ENCODE measurements around the gene GNB1L. TPM values are rescaled to one million over a fixed set of nuclear protein-coding genes. Genes with fewer than 3 reads are reported as not detected.

Gene GNB1L
- polyA plus RNA-seq, 1 experiment = 3.6 TPM

GRCh38 chr22:19802894-19803735 lies 51.6 kb downstream of the GNB1L start:
- ChIA-PET POLR2A (no interaction called here), CTCF (interaction anchor here (0.6 to 1.3 kb wide), 2 partner anchors 73 to 129 kb away, joined by 3 read pairs; no protein-coding TSS in a partner anchor)
- TF ChIP-seq CTCF (IDR thresholded peaks at IDR 0.05; ENCODE audit: insufficient read depth, low read depth, low read length) = no peak
- Histone ChIP-seq H3K4me3 (ENCODE audit: low read depth, low read length) (no peak overlapping the region), H3K36me3 (ENCODE audit: control insufficient read depth, insufficient read depth, low read length) (peaks cover 1% of the 10 kb centered on the region; the same call in 1 of the 2 replicates), H3K27me3 (ENCODE audit: control insufficient read depth, insufficient read depth, low read length) (no peaks in the 10 kb centered on the region)
- DNase-seq (ENCODE audit: low read depth) = no peak

- DNase-seq (ENCODE audit: low read depth) = no peak
- peaks cover 1% of the 10 kb centered on the region; the same call in 1 of the 2 replicates for H3K36me3 ChIP-seq (ENCODE audit: control insufficient read depth, insufficient read depth, low read length)
- POLR2A ChIA-PET = no interaction called here
- no peak for TF ChIP-seq CTCF (IDR thresholded peaks at IDR 0.05; ENCODE audit: insufficient read depth, low read depth, low read length)
- H3K27me3 ChIP-seq (ENCODE audit: control insufficient read depth, insufficient read depth, low read length) = no peaks in the 10 kb centered on the region
- H3K4me3 ChIP-seq (ENCODE audit: low read depth, low read length) = no peak overlapping the region
- CTCF ChIA-PET = interaction anchor here (0.6 to 3.6 kb wide), 4 partner anchors 8 to 130 kb away, joined by 3 to 13 read pairs (median 5); no protein-coding TSS in a partner anchor
Observed at GRCh38 chr22:19802001-19802893, 52.4 kb downstream of the GNB1L start.

GRCh38 chr22:19801340-19802000 lies 53.2 kb downstream of the GNB1L start:
- no peaks in the 10 kb centered on the region for H3K27me3 ChIP-seq (ENCODE audit: control insufficient read depth, insufficient read depth, low read length)
- no peak overlapping the region for H3K4me3 ChIP-seq (ENCODE audit: low read depth, low read length)
- TF ChIP-seq CTCF (IDR thresholded peaks at IDR 0.05; ENCODE audit: insufficient read depth, low read depth, low read length) = no peak
- POLR2A ChIA-PET = interaction anchor here (0.6 kb wide), 1 partner anchor 9 kb away, joined by 14 read pairs; no protein-coding TSS in a partner anchor
- CTCF ChIA-PET = interaction anchor here (1.0 to 3.6 kb wide), 9 partner anchors 9 to 78 kb away, joined by 3 to 13 read pairs (median 4); no protein-coding TSS in a partner anchor
- no peak for DNase-seq (ENCODE audit: low read depth)
- peaks cover 1% of the 10 kb centered on the region; the same call in 1 of the 2 replicates for H3K36me3 ChIP-seq (ENCODE audit: control insufficient read depth, insufficient read depth, low read length)

- Histone ChIP-seq H3K4me3 (ENCODE audit: low read depth, low read length) (no peak overlapping the region), H3K27me3 (ENCODE audit: control insufficient read depth, insufficient read depth, low read length) (no peaks in the 10 kb centered on the region), H3K36me3 (ENCODE audit: control insufficient read depth, insufficient read depth, low read length) (peaks cover 1% of the 10 kb centered on the region; the same call in 1 of the 2 replicates)
- no peak for DNase-seq (ENCODE audit: low read depth)
- POLR2A ChIA-PET = interaction anchor here (0.6 kb wide), 1 partner anchor 9 kb away, joined by 14 read pairs; no protein-coding TSS in a partner anchor
- TF ChIP-seq CTCF (IDR thresholded peaks at IDR 0.05; ENCODE audit: insufficient read depth, low read depth, low read length) = peak; percentile 60
- CTCF ChIA-PET = interaction anchor here (0.6 to 3.6 kb wide), 15 partner anchors 10 to 151 kb away, joined by 3 to 13 read pairs (median 4); no protein-coding TSS in a partner anchor
Observed at GRCh38 chr22:19800761-19801244, 53.9 kb downstream of the GNB1L start.

All from BJ (cell line).